Sigmoid colon (tissue), 7 donors: ENCODE measurements around the gene SNCB. TPM values are rescaled to one million over a fixed set of nuclear protein-coding genes. Genes with fewer than 3 reads are reported as not detected.

Experiments
- DNase-seq: peaks from one replicate; pipeline ENCODE4 v3.0.0-alpha.2; 2019
- H3K27ac ChIP-seq, 4 donors: fragments of 200-600 bp; sonication (generic); one replicate each; pipeline ENCODE4 v1.5.1; 2016 to 2019; ENCODE audit warnings: mild to moderate bottlenecking in 1 of 4
- H3K27me3 ChIP-seq, 3 donors: fragments of 200-600 bp; sonication (generic); one replicate each; pipeline ENCODE4 v1.5.1; 2019; ENCODE audit warnings: mild to moderate bottlenecking in 1 of 3
- H3K36me3 ChIP-seq, 4 donors: fragments of 200-600 bp; sonication (generic); one replicate each; pipeline ENCODE4 v1.5.1; 2016 to 2019
- H3K4me1 ChIP-seq, 4 donors: fragments of 200-600 bp; sonication (generic); one replicate each; pipeline ENCODE4 v1.5.1; 2017 to 2019
- H3K4me3 ChIP-seq, 4 donors: fragments of 200-600 bp; sonication (generic); one replicate each; pipeline ENCODE4 v1.5.1; 2017 to 2019; ENCODE audit warnings: mild to moderate bottlenecking in 2 of 4, moderate library complexity in 1 of 4
- H3K9me3 ChIP-seq, 4 donors: fragments of 200-600 bp in 3 of 4; sonication (generic) in 3 of 4; one replicate each; pipeline versions ENCODE4 v1.5.1 to v1.6.1; 2013 to 2019
- EP300 ChIP-seq, 4 donors: sonication (generic); formaldehyde crosslinking; IDR thresholded peaks; one replicate each; pipeline ENCODE4 v1.6.1; 2017; ENCODE audit warnings: antibody characterized with exemption in 4 of 4
- POLR2A ChIP-seq, 2 donors: fragments of 450-650 bp; IDR thresholded peaks; one replicate each; pipeline ENCODE4 v1.6.1; 2016; ENCODE audit warnings: antibody characterized with exemption in 2 of 2, mild to moderate bottlenecking in 2 of 2, moderate library complexity in 2 of 2
- POLR2AphosphoS5 ChIP-seq, 4 donors: sonication (generic); formaldehyde crosslinking; IDR thresholded peaks; one replicate each; pipeline ENCODE4 v1.6.1; 2017; ENCODE audit warnings: antibody characterized with exemption in 4 of 4
- WGBS, 2 donors: extraction: QIAGEN DNeasy Blood & Tissue Kit; methylation state at CpG; one replicate each; pipeline ENCODE4 v1.1.7; 2013; 5-methylcytosine and 5-hydroxymethylcytosine counted together
- intact Hi-C: fragments of 100-400 bp; cut with DNase I; formaldehyde crosslinking; loops from one replicate; pipeline ENCODE4 v1.15.1; 2023
- polyA plus RNA-seq, 3 donors: library from polyadenylated mRNA; stranded (reverse); fragments of 200-250 nt; gene quantifications; one replicate each; pipeline ENCODE4 v1.2.3, GENCODE V29; 2013
- total RNA-seq, 4 donors: library from RNA; depleted of rRNA; stranded (reverse); fragments of >200 nt; gene quantifications; one replicate each; pipeline ENCODE4 v1.1.0, GENCODE V29; 2016
- TF ChIP-seq, protein P1 (sequence below), 4 experiments: fragments of 450-650 bp in 3 of 4; fragments of 200-600 bp in 1 of 4; IDR thresholded peaks; one replicate each; pipeline ENCODE4 v1.5.1; 2016 to 2019; ENCODE audit warnings: antibody characterized with exemption in 4 of 4, mild to moderate bottlenecking in 3 of 4, moderate library complexity in 2 of 4
- donor health status: healthy with polysubstance abuse.
- donor health status: Bipolar disorder and iron deficiency.
- donor health status: healthy.

Gene SNCB
- total and polyA plus RNA-seq, 7 donors, result 0.23 to 2.2 TPM; not detected in 5

DNA sequence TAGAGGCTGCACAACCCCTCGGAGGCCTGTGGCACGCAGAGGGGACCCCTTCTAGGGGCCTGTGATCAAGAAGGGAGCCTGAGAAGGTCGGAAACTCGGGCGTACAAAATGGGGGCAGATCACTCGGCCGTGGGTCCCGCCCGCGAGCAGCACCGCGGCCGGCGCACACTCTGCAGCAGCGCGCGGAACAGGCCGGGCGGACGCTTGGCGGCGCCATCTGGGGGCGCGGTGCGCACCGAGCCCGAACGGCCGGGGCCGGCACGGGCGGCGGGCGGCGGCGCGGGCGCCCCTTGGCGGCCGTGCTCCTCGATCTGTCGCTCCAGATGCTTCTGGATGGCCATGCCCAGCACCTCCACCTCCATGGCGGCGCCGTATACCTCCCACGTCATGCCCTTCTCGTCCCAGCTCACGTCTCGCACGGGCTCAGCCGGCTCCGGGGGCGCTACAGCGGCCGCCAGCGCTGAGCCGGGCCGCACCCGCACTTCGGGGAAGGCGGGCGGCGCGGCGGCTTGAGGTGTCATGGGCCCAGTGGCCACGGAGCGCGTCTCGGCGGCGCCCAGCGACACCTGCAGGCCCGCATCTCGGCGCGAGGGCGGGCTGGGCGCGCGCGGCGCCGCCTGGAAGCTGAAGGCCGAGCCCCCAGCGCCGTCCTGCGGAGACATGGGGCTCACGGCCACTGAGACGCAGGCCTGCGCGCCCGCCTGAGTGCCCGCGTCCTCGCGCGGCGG lies 33.5 kb downstream of the SNCB start:
- H3K27me3 ChIP-seq, result peaks cover 5 to 37% (median 8%) of the 10 kb centered on the region in 3 donors
- peaks cover 0 to 13% (median 9%) of the 10 kb centered on the region in 4 donors for H3K4me1 ChIP-seq
- no peak for DNase-seq
- H3K9me3 ChIP-seq, result no peaks in the 10 kb centered on the region
- H3K27ac ChIP-seq, result no peak overlapping the region
- TF ChIP-seq, protein P1, sequence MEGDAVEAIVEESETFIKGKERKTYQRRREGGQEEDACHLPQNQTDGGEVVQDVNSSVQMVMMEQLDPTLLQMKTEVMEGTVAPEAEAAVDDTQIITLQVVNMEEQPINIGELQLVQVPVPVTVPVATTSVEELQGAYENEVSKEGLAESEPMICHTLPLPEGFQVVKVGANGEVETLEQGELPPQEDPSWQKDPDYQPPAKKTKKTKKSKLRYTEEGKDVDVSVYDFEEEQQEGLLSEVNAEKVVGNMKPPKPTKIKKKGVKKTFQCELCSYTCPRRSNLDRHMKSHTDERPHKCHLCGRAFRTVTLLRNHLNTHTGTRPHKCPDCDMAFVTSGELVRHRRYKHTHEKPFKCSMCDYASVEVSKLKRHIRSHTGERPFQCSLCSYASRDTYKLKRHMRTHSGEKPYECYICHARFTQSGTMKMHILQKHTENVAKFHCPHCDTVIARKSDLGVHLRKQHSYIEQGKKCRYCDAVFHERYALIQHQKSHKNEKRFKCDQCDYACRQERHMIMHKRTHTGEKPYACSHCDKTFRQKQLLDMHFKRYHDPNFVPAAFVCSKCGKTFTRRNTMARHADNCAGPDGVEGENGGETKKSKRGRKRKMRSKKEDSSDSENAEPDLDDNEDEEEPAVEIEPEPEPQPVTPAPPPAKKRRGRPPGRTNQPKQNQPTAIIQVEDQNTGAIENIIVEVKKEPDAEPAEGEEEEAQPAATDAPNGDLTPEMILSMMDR (IDR thresholded peaks at IDR 0.05), result peak in 1 of 4 experiments; percentile 9
- no peak for TF ChIP-seq POLR2A (IDR thresholded peaks at IDR 0.05)
- WGBS, 2 donors, result 3 to 4% methylated on average over 98 of the region's 98 CpGs
- H3K36me3 ChIP-seq, result no peaks in the 10 kb centered on the region
- intact Hi-C loops, result no loop called here
- peak overlapping the region in 3 of 4 donors; percentile 30 to 48 (median 46) for H3K4me3 ChIP-seq

DNA sequence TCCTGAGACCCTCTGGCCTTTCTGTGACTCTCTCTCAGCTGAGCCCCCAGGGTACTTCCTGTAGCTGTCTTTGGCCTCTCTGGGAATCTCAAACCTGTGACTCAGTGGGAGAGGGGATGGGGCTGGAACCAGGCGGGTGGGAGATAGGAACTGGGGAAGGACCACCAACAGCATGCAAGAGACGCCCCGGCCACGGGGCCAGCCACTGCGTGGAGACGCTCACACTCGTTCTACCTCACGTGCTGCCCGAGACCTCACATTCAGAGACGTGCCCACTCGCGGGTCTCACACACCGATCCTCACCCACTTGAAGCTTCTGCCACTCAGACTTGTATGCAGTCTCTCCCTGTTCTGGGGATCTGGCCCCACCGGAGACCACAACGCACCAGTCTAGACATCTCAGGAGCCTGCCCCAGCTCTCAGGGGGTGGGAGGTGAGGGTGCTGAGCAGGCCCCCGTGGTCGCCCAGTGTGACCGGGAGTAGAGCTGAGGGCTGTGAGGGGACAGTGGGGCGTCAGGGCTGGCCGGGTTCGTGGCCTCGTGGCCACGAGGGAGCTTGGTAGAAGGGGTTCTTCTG lies 34.2 kb downstream of the SNCB start:
- H3K4me3 ChIP-seq, result peak overlapping the region in 2 of 4 donors; percentile 46 to 48
- no peak for TF ChIP-seq POLR2A (IDR thresholded peaks at IDR 0.05)
- peaks cover 0 to 13% (median 9%) of the 10 kb centered on the region in 4 donors for H3K4me1 ChIP-seq
- H3K36me3 ChIP-seq, result no peaks in the 10 kb centered on the region
- DNase-seq, result no peak
- intact Hi-C loops, result no loop called here
- 77 to 83% methylated on average over 23 of the region's 23 CpGs for WGBS, 2 donors
- peaks cover 5 to 37% (median 8%) of the 10 kb centered on the region in 3 donors for H3K27me3 ChIP-seq
- no peaks in the 10 kb centered on the region for H3K9me3 ChIP-seq
- no peak overlapping the region for H3K27ac ChIP-seq

DNA sequence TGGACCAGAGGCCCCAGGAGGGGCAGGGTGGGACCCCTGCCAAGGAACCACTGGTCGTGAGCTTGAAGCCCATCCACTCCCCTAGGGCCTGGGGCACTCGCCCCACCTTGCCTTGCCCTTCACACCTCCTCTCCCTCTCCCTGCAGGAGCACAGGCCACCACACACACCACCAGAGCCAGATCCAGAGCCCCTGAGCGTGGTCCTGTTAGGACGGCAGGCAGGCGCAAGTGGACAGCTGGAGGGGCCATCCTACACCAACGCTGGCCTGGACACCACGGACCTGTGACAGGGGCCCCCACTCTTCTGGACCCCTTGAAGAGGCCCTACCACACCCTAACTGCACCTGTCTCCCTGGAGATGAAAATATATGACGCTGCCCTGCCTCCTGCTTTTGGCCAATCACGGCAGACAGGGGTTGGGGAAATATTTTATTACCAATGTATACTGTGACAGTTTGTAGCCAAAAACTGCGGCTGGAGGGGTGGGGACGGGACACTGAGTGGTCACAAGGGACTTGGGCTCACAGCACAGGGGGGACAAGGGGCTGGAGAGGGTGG lies 34.9 kb downstream of the SNCB start:
- TF ChIP-seq POLR2A (IDR thresholded peaks at IDR 0.05) (no peak), POLR2AphosphoS5 (IDR thresholded peaks at IDR 0.05) (no peak), EP300 (IDR thresholded peaks at IDR 0.05) (no peak)
- TF ChIP-seq, protein P1 (IDR thresholded peaks at IDR 0.05), result no peak
- intact Hi-C loops, result no loop called here
- 70 to 83% methylated on average over 11 of the region's 11 CpGs for WGBS, 2 donors
- peaks cover 0 to 13% (median 9%) of the 10 kb centered on the region in 4 donors for H3K4me1 ChIP-seq
- DNase-seq, result no peak
- H3K36me3 ChIP-seq, result no peaks in the 10 kb centered on the region
- H3K27ac ChIP-seq, result no peak overlapping the region
- H3K27me3 ChIP-seq, result peaks cover 5 to 37% (median 8%) of the 10 kb centered on the region in 3 donors
- H3K9me3 ChIP-seq, result no peaks in the 10 kb centered on the region
- no peak overlapping the region for H3K4me3 ChIP-seq

DNA sequence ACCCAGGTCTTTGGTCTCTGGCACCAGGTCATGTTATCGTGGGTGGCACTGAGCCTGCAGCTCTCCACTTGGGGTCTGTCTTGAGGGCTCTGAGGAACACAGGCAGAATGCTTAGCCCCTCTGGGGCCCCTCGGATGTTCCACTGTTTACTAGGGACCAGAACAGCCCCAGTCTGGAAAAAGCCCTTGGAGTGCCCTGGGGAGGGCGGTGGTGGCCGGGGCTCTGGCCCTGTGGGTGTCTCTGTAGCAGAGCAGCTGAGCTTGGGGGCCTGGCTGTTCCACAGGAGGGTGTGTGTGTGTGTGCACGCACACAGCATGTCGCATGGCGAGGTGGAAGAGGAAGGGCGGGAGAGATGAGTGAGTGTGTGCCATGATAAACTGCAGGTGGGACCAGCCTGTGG lies 35.8 kb downstream of the SNCB start:
- WGBS, 2 donors, result 91 to 93% methylated on average over 8 of the region's 8 CpGs
- no peak overlapping the region for H3K27ac ChIP-seq
- DNase-seq, result no peak
- no peaks in the 10 kb centered on the region for H3K36me3 ChIP-seq
- intact Hi-C loops, result no loop called here
- TF ChIP-seq POLR2A (IDR thresholded peaks at IDR 0.05) (no peak), POLR2AphosphoS5 (IDR thresholded peaks at IDR 0.05) (no peak), EP300 (IDR thresholded peaks at IDR 0.05) (no peak)
- TF ChIP-seq, protein P1 (IDR thresholded peaks at IDR 0.05), result no peak
- no peaks in the 10 kb centered on the region for H3K9me3 ChIP-seq
- no peak overlapping the region for H3K4me3 ChIP-seq
- H3K27me3 ChIP-seq, result peaks cover 5 to 37% (median 8%) of the 10 kb centered on the region in 3 donors
- peaks cover 0 to 13% (median 9%) of the 10 kb centered on the region in 4 donors for H3K4me1 ChIP-seq

DNA sequence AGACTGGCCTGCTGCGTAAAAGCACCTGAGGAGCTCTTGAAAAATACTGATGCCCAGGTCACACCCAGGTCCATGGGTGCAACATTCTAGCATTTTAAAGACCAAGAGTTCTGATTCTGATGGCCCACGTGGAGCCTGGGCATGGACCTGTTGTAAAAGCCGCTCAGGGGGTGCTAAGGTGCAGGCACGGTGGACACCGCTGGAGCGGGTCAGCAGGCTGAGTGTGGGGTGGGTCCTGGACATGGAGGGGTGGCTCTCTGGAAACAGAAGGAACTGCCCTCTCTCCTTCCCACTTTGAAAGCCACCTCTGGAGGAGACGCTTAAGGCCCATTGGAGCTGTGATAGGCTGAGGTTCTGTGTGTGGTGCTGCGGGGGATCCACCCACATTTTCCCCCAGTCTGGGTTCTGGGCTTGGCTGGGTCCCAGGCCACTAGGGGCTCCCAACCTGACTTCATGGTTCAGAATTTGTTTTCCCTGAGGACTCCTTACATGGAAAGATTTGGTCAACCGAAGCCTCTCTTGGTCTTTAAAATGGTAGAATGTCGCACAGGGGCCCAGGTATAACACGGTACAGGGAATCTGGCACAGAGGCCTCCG lies 37.0 kb downstream of the SNCB start:
- DNase-seq, result no peak
- TF ChIP-seq POLR2AphosphoS5 (IDR thresholded peaks at IDR 0.05), result no peak
- WGBS, 2 donors, result 94 to 96% methylated on average over 12 of the region's 12 CpGs
- H3K27me3 ChIP-seq, result peaks cover 5 to 33% (median 8%) of the 10 kb centered on the region in 3 donors
- H3K9me3 ChIP-seq, result no peaks in the 10 kb centered on the region
- no peaks in the 10 kb centered on the region for H3K36me3 ChIP-seq
- H3K4me3 ChIP-seq, result no peak overlapping the region
- intact Hi-C loops, result no loop called here
- no peak overlapping the region for H3K27ac ChIP-seq
- peaks cover 0 to 13% (median 9%) of the 10 kb centered on the region in 4 donors for H3K4me1 ChIP-seq
